ENCODE measurements around the gene MAML1. TPM values are rescaled to one million over a fixed set of nuclear protein-coding genes. Genes with fewer than 3 reads are reported as not detected.
"Not testable (repeated sequence)": the region's sequence is repeated elsewhere in the genome, so short reads cannot be mapped to it uniquely, and the experiment has no call there.

The MAML1 gene
- polyA plus RNA-seq, 4 donors, result 40.1 to 47.1 (median 43.2) TPM

GRCh38 chr5:179766726-179767455 lies 34.3 kb downstream of the MAML1 start:
- DNase-seq (ENCODE audit: low read depth in 4 of 4, low spot score in 3 of 4), result no peak

- DNase-seq (ENCODE audit: low read depth in 4 of 4, low spot score in 3 of 4), result no peak
Measured at GRCh38 chr5:179767496-179768100, 35.0 kb downstream of the MAML1 start.

- no peak for DNase-seq (ENCODE audit: low read depth in 4 of 4, low spot score in 3 of 4)
Measured at GRCh38 chr5:179768326-179769085, 35.9 kb downstream of the MAML1 start.

GRCh38 chr5:179769271-179769670 lies 36.6 kb downstream of the MAML1 start:
- DNase-seq (ENCODE audit: low read depth in 4 of 4, low spot score in 3 of 4), result no peak

- DNase-seq (ENCODE audit: low read depth in 4 of 4, low spot score in 3 of 4), result no peak
Measured at GRCh38 chr5:179769796-179770195, 37.2 kb downstream of the MAML1 start.

GRCh38 chr5:179771311-179771895 lies 38.8 kb downstream of the MAML1 start:
- no peak for DNase-seq (ENCODE audit: low read depth in 4 of 4, low spot score in 3 of 4)

- no peak for DNase-seq (ENCODE audit: low read depth in 4 of 4, low spot score in 3 of 4)
Measured at GRCh38 chr5:179772351-179772750, 39.7 kb downstream of the MAML1 start.

- DNase-seq (ENCODE audit: low read depth in 4 of 4, low spot score in 3 of 4), result no peak
Measured at GRCh38 chr5:179773686-179774040, 41.0 kb downstream of the MAML1 start.

- DNase-seq (ENCODE audit: low read depth in 4 of 4, low spot score in 3 of 4), result no peak
Measured at GRCh38 chr5:179774442-179774841, 41.8 kb downstream of the MAML1 start.

- no peak for DNase-seq (ENCODE audit: low read depth in 4 of 4, low spot score in 3 of 4)
Measured at GRCh38 chr5:179776411-179776938, 43.9 kb downstream of the MAML1 start.

GRCh38 chr5:179777456-179777855 lies 44.8 kb downstream of the MAML1 start:
- no peak for DNase-seq (ENCODE audit: low read depth in 4 of 4, low spot score in 3 of 4)

- no peak for DNase-seq (ENCODE audit: low read depth in 4 of 4, low spot score in 3 of 4)
Measured at GRCh38 chr5:179777909-179778308, 45.3 kb downstream of the MAML1 start.

- no peak for DNase-seq (ENCODE audit: low read depth in 4 of 4, low spot score in 3 of 4)
Measured at GRCh38 chr5:179778591-179778990, 46.0 kb downstream of the MAML1 start.

- no peak for DNase-seq (ENCODE audit: low read depth in 4 of 4, low spot score in 3 of 4)
Measured at GRCh38 chr5:179779826-179780225, 47.2 kb downstream of the MAML1 start.

- DNase-seq (ENCODE audit: low read depth in 4 of 4, low spot score in 3 of 4), result no peak
Measured at GRCh38 chr5:179780362-179780761, 47.7 kb downstream of the MAML1 start.

- no peak for DNase-seq (ENCODE audit: low read depth in 4 of 4, low spot score in 3 of 4)
Measured at GRCh38 chr5:179781846-179782245, 49.2 kb downstream of the MAML1 start.

- DNase-seq (ENCODE audit: low read depth in 4 of 4, low spot score in 3 of 4), result no peak
Measured at GRCh38 chr5:179783128-179783527, 50.5 kb downstream of the MAML1 start.

- no peak for DNase-seq (ENCODE audit: low read depth in 4 of 4, low spot score in 3 of 4)
Measured at GRCh38 chr5:179786861-179787260, 54.2 kb downstream of the MAML1 start.

- no peak for DNase-seq (ENCODE audit: low read depth in 4 of 4, low spot score in 3 of 4)
Measured at GRCh38 chr5:179788193-179788854, 55.7 kb downstream of the MAML1 start.

- DNase-seq (ENCODE audit: low read depth in 4 of 4, low spot score in 3 of 4), result not testable (repeated sequence)
Measured at GRCh38 chr5:179789278-179789677, 56.7 kb downstream of the MAML1 start.

Data from left renal pelvis (tissue), 4 donors.